ENCODE results near the gene GMPS. TPM values are rescaled to one million over a fixed set of nuclear protein-coding genes. Genes with fewer than 3 reads are reported as not detected.
A peak's percentile ranks its signal among the peaks of the same experiment; 100 is the strongest.

Gene GMPS
- polyA plus RNA-seq, 3 donors: 14.3 to 43.4 (median 27.4) TPM

DNA sequence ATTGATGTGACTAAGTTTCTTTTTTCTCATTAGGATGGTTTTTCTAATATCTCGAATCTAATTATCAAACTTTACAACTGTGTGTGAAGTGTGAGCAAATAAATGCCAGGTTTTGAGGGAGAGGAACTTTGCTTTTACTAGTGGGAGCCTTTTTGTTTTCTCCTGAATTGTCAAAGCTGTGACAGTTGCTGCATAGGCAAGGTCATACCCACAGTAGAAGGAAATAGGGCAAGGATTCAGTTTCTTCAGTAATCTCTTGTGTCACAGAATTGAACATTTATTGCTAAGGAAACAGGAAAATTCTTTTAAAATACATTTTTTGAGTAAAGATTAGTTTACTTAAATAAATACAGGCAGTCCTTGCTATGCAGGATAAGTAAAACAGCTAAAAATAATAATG lies 19.5 kb downstream of the GMPS start:
- Histone ChIP-seq H3K4me2 (replicated peaks; ENCODE audit: extremely low read depth, low read length, poor library complexity, severe bottlenecking) (no peak overlapping the region), H4K20me1 (ENCODE audit: insufficient read depth, low read length) (peaks cover 27% of the 10 kb centered on the region), H3K9ac (ENCODE audit: insufficient read depth, low read length, poor library complexity, severe bottlenecking) (no peak overlapping the region), H3K36me3 (replicated peaks in 1 of 2; ENCODE audit: control insufficient read depth in 1 of 2, insufficient read depth in 2 of 2, low read length in 2 of 2) (peaks cover 7 to 24% of the 10 kb centered on the region in 2 donors), H2AFZ (ENCODE audit: insufficient read depth, low read depth, low read length, poor library complexity, severe bottlenecking) (no peak overlapping the region), H3K9me3 (replicated peaks in 1 of 2; ENCODE audit: control insufficient read depth in 1 of 2, insufficient read depth in 1 of 2, low read length in 2 of 2) (no peaks in the 10 kb centered on the region), H3K27me3 (ENCODE audit: control insufficient read depth in 2 of 2, insufficient read depth in 2 of 2, low read length in 2 of 2) (no peaks in the 10 kb centered on the region), H3K79me2 (ENCODE audit: insufficient read depth, low read length) (peaks cover 95% of the 10 kb centered on the region), H3K4me3 (replicated peaks in 1 of 3; ENCODE audit: low read depth in 2 of 3, low read length in 3 of 3) (no peak overlapping the region), H3K4me1 (ENCODE audit: control insufficient read depth in 1 of 2, insufficient read depth in 2 of 2, low read length in 2 of 2) (peaks cover 0 to 7% of the 10 kb centered on the region in 2 donors), H3K27ac (ENCODE audit: low read depth in 1 of 2, low read length in 2 of 2) (peak overlapping the region in 1 of 2 donors; percentile 31)
- Mint-ChIP-seq H3K27me3 (ENCODE audit: low read depth in 3 of 3) (peaks cover 0 to 2% (median 0%) of the 10 kb centered on the region in 3 donors), H3K4me3 (no peak overlapping the region), H3K4me1 (peaks cover 24% of the 10 kb centered on the region), H3K36me3 (peaks cover 13 to 20% of the 10 kb centered on the region in 2 donors), H3K27ac (peak overlapping the region in 1 of 7 donors; percentile 68), H3K9me3 (no peaks in the 10 kb centered on the region)
- no peak for DNase-seq
- intact Hi-C loops (cut with micrococcal nuclease): no loop called here
- no CpG with 5 or more reads among the region's 1 CpG for WGBS (ENCODE audit: insufficient coverage)
- TF ChIP-seq, protein P1, sequence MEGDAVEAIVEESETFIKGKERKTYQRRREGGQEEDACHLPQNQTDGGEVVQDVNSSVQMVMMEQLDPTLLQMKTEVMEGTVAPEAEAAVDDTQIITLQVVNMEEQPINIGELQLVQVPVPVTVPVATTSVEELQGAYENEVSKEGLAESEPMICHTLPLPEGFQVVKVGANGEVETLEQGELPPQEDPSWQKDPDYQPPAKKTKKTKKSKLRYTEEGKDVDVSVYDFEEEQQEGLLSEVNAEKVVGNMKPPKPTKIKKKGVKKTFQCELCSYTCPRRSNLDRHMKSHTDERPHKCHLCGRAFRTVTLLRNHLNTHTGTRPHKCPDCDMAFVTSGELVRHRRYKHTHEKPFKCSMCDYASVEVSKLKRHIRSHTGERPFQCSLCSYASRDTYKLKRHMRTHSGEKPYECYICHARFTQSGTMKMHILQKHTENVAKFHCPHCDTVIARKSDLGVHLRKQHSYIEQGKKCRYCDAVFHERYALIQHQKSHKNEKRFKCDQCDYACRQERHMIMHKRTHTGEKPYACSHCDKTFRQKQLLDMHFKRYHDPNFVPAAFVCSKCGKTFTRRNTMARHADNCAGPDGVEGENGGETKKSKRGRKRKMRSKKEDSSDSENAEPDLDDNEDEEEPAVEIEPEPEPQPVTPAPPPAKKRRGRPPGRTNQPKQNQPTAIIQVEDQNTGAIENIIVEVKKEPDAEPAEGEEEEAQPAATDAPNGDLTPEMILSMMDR (IDR thresholded peaks at IDR 0.05): no peak

DNA sequence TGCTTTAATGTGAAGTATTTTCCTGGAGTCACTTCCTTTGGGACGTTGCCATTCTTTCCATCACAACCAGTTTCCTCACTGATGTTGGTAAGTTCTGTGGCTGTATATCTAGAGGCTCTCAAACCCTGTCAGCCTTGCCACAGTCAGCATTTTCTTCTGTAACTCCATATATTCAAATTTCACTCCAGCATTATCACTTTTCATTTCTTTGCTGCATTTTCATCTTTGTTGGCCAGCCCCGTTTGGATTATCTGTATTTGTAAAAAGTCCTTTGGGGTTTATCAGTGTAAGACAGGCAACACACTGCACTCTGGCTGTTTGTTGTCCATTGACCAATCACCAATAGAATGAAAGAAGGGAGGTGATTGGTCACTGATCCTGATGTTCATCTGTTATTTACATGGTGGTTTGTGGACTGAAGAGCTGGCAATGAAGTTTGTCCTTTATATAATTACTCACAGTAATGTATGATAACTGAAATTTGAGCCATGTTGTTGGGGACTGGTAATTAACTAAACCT lies 20.3 kb downstream of the GMPS start:
- no peak overlapping the region for H3K4me3 Mint-ChIP-seq

More for the DNA sequence above, 20.3 kb downstream of the GMPS start:
- Histone ChIP-seq H3K9ac (ENCODE audit: insufficient read depth, low read length, poor library complexity, severe bottlenecking) (no peak overlapping the region), H3K4me2 (replicated peaks; ENCODE audit: extremely low read depth, low read length, poor library complexity, severe bottlenecking) (no peak overlapping the region), H3K27ac (ENCODE audit: low read depth in 1 of 2, low read length in 2 of 2) (peak overlapping the region in 1 of 2 donors; percentile 20), H3K4me3 (replicated peaks in 1 of 3; ENCODE audit: low read depth in 2 of 3, low read length in 3 of 3) (no peak overlapping the region), H3K4me1 (ENCODE audit: control insufficient read depth in 1 of 2, insufficient read depth in 2 of 2, low read length in 2 of 2) (peaks cover 0 to 7% of the 10 kb centered on the region in 2 donors), H3K27me3 (ENCODE audit: control insufficient read depth in 2 of 2, insufficient read depth in 2 of 2, low read length in 2 of 2) (no peaks in the 10 kb centered on the region), H2AFZ (ENCODE audit: insufficient read depth, low read depth, low read length, poor library complexity, severe bottlenecking) (no peak overlapping the region), H3K79me2 (ENCODE audit: insufficient read depth, low read length) (peaks cover 94% of the 10 kb centered on the region), H3K9me3 (replicated peaks in 1 of 2; ENCODE audit: control insufficient read depth in 1 of 2, insufficient read depth in 1 of 2, low read length in 2 of 2) (no peaks in the 10 kb centered on the region), H4K20me1 (ENCODE audit: insufficient read depth, low read length) (peaks cover 24% of the 10 kb centered on the region), H3K36me3 (replicated peaks in 1 of 2; ENCODE audit: control insufficient read depth in 1 of 2, insufficient read depth in 2 of 2, low read length in 2 of 2) (peaks cover 11 to 31% of the 10 kb centered on the region in 2 donors)
- peak overlapping the region in 2 of 7 donors; percentile 38 to 54 for H3K27ac Mint-ChIP-seq
- WGBS (ENCODE audit: insufficient coverage): 0% methylated on average over 1 of the region's 2 CpGs
- no peaks in the 10 kb centered on the region for H3K9me3 Mint-ChIP-seq
- peaks cover 24% of the 10 kb centered on the region for H3K4me1 Mint-ChIP-seq
- peaks cover 20 to 26% of the 10 kb centered on the region in 2 donors for H3K36me3 Mint-ChIP-seq
- TF ChIP-seq, protein P1 (IDR thresholded peaks at IDR 0.05): no peak
- DNase-seq: peak in 1 of 3 donors; percentile 9
- peaks cover 0 to 2% (median 0%) of the 10 kb centered on the region in 3 donors for H3K27me3 Mint-ChIP-seq (ENCODE audit: low read depth in 3 of 3)
- intact Hi-C loops (cut with micrococcal nuclease): no loop called here

Data from CD14-positive monocyte (primary cell).